Globus pallidus (tissue), 1 donor: ENCODE results near the gene RITA1.
"Not testable (repeated sequence)": the region's sequence is repeated elsewhere in the genome, so short reads cannot be mapped to it uniquely, and the experiment has no call there.

Source experiments
- DNase-seq: peaks from one replicate; pipeline ENCODE4 v3.0.0-alpha.2; 2015; ENCODE audit warnings: low spot score

Gene RITA1

GRCh38 chr12:113203852-113204760 lies 18.6 kb downstream of the RITA1 start:
- no peak for DNase-seq

DNA sequence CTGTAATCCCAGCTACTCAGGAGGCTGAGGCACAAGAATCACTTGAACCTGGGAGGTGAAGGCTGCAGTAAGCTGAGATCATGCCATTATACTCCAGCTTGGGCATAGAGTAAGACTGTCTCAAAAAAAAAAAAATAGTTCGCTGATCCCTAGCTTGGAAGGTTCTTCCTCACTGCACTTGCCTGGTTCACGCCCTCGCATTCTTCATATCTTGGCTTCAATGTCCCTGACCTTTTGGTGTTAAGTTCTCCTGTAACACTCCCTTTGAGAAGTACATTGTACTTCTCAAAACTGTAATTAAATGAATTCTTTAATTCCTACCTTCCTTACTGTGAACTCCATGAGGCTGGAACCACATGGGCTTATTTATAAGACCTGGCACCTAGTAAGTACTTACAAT lies 19.3 kb downstream of the RITA1 start:
- DNase-seq = no peak

DNA sequence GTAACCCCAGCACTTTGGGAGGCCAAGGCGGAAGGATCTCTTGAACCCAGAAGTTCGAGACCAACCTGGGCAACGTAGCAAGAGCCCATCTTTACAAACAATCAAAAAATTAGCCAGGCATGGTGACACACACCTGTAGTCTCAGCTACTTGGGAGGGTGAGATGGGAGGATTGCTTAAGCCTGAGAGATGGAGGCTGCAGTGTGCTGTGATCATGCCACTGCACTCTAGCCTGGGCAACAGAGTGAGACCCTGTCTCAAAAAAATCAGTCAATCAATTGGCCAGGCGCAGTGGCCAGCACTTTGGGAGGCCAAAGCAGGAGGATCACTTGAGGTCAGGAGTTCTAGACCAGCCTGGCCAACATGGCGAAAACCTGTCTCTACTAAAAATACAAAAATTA lies 21.3 kb downstream of the RITA1 start:
- DNase-seq = not testable (repeated sequence)

DNA sequence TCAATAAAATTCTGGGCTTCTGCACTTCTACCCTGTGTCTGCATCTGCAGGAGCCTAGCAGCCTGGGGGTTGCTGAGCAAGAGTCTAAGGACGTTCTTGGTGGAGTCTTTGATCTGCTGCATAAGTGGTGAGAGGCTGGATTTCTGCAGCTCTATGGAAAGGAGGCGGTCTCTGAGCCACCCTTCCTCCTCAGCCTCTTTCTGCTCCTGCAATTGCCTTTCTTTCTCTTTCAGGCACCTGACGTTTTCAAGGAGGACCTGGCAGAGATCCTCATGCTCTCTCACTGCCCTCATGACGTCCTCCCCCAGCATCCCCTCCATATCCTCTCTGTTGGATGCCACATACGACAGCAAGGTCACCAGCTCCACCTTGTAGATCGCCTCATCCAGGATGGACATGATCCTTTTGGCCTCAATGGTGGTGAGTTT lies 22.1 kb downstream of the RITA1 start:
- no peak for DNase-seq

GRCh38 chr12:113208041-113208934 lies 22.8 kb downstream of the RITA1 start:
- peak; percentile 43 for DNase-seq

GRCh38 chr12:113211160-113211559 lies 25.6 kb downstream of the RITA1 start:
- DNase-seq = no peak

- DNase-seq = peak; percentile 50
Measured at GRCh38 chr12:113214895-113215400, 29.4 kb downstream of the RITA1 start.

GRCh38 chr12:113216027-113216426 lies 30.5 kb downstream of the RITA1 start:
- no peak for DNase-seq

DNA sequence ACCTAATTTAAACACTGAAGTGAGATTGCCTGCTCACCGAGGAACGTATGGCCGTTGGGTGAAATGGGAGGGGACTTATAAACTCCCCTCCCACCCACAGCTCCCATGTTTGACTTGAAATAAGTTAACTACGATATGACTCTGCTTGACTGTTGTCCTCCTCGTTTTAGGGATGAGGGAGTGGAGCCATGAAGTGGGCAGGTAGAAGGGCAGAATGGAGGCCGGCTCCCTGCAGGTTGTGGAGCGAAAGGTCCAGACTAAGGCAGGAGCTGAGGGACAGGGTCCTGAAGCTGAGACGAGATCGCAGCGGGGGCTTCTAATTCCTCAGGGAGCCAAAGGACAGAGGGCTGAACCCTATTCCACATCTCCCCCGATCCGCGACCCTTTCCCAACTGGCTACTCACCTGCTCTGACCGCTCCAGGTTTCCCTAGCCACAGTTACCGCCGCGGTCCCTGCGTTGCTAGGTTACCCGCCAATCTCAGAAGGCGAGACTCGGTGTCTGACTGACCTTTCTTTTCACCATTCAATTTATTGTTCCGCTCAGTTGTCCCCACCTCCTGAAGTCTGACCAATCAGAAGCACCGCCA lies 35.2 kb downstream of the RITA1 start:
- no peak for DNase-seq

DNA sequence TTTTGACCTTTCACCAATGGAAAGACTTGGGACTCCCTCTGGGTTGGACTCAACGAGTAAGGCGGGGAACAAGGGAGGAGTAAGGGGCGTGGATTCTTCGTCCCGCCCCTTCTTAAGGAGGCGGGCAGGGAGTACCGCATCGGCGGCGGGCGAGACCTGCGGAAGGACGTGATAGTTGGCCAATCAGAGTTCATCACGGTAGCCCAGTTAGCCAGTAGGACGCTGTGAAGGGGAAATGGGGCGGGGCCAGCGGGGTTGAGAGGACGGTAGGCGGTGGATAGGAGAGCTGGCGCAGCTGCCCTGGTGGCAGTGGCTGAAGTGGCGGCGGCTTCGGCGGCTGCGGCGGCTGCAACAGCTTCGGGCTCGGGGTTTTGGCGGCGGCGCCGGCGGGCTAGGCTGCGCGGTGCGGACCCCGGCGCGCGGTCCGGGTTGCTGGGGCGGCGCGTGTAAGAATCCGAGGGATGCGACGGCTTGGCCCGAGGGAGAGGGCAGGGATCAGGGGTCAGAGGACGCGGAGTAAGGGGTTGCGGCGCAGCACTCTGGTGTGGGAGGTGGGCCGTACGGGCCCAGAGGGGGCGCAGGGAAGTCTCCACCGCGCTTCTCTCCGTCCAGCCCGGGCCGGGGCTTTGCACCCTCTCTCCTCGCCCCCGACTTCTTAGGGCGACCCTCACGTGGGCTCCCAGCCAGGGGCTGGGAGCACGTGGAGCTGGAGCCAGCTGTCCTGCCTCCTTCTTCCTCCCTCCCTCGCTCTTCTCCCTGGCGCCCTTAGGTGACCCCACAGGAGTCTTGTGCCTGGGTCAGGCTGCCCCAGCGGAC lies 35.9 kb downstream of the RITA1 start, which contains the start of gene TPCN1:
Gene TPCN1 (plus strand): TSS at position 284 of the 816 bp plus-strand sequence. CDS start 5,389 bp downstream, outside the sequence.
- peak; percentile 100 for DNase-seq

DNA sequence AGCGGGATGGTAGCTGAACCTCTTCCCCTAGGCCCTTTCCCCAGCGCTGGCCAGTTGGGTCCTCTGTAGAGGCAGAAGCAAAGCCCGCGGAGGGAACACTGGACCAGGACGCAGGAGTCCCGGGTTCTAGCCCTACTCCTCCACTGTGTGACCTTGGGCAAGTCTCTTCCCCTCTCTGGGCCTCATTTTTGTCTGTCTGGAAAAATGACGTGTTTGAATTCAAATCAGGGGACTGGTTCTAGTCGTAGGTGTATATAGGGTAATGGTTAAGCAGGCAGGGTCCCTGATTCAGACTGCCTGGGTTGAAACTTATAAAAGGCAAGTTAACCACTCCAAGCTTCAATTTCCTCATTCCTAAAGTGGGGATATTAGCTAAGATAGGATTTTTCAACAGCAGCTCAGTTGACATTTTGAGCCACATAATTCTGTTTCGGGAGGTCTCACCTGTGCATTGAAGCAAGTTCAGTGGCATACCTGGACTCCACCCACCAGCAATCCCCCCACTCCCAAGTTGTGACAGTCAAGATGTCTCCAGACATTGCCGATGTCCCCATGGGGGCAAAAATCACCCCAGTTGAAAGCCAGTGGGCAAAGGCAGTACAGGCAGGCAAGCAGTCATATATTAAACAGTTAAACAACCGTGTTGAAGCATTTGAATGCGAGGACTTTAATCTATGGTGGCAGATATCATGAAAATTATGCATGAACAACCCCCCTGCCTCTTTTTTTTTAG lies 36.6 kb downstream of the RITA1 start:
- DNase-seq = no peak

- DNase-seq = peak; percentile 80
Measured at GRCh38 chr12:113222730-113223531, 37.4 kb downstream of the RITA1 start.

- DNase-seq = no peak
Measured at GRCh38 chr12:113224955-113225354, 39.4 kb downstream of the RITA1 start.

DNA sequence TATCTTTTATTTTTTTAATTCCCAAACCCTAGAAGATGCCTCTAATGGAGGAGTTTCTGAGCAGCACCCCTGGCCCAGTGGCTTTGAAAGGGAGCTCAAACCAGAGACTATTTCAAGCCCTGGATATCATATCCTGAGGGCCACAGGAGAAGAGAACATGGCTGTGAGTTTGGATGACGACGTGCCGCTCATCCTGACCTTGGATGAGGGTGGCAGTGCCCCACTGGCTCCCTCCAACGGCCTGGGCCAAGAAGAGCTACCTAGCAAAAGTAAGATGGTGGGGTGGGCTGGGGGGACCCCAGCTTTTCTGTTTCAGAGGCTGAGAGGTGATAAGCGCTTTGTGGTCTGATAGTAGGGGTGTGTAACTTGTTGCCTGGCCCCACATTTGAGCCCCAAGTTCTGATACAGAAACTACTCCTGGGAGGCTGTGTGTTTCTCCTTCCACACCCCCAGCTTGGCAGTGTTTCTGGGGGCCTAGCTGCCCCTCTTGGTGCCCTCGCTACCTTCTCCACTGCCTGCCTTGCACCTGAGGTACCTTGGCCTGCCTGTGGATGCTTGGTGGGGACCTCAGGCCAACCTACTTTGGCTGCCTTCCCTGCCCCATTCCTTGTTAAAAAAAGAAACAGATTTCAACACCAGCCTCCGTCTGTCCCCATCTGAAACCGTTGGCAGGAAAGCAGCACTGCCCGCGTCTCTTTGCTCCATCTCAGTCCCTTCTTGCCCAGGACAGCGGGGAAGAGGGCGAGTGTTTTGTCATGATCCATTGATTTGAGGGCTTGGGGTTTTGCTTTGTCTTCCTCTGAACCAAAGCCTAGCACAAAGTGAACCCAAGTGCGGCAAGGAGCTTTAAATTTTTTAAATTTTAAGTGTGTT lies 41.4 kb downstream of the RITA1 start:
- DNase-seq = no peak

DNA sequence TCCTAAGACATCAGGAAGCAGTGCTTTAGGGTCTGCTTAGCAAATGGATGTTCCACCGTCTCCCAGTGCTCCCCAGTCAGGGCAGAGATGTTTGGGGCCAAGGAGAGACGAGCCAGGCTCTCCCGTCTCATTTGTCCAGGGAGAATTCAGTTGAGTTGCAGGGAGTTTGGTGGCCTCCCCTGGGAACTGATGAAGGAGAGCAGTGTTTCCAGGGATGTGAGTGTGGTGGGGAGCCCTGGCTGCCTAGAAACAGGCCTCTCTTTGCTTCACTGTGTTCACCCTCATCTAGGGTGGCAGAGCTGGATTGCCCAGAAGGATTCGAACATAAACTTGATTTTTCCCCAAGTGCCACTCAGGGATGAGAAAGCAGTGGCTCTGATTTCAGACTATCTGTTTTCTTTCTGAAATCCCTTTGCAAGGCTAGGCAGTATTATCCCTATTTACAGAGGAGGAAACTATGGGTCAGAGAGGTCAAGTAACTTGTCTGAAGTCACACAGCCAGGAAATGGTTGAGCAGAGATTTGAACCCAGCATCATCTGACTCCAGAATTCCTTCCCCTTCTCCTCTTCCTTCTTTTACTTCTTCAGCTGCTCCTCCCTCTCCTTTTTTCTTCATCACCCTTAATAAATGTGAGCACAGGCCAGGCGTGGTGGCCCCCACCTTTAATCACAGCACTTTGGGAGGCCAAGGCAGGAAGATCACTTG lies 42.3 kb downstream of the RITA1 start:
- DNase-seq = no peak

- no peak for DNase-seq
Measured at GRCh38 chr12:113228394-113229028, 43.0 kb downstream of the RITA1 start.
